ENCODE measurements around the gene MLF1. TPM values are rescaled to one million over a fixed set of nuclear protein-coding genes. Genes with fewer than 3 reads are reported as not detected.

MLF1 gene
- total RNA-seq, 1 experiment from 2014 or later: 20.4 TPM

- Histone ChIP-seq H2BK120ac (ENCODE audit: low read depth, low read length, poor library complexity, severe bottlenecking) (no peak overlapping the region), H4K5ac (ENCODE audit: insufficient read length, low read depth, low read length) (no peak overlapping the region), H2BK15ac (ENCODE audit: low read depth, low read length) (no peak overlapping the region), H3K9me3 (ENCODE audit: control insufficient read depth, low read depth, low read length) (no peaks in the 10 kb centered on the region), H3T11ph (ENCODE audit: low read length) (no peak overlapping the region), H3K56ac (ENCODE audit: insufficient read length, low read depth, low read length) (no peak overlapping the region), H3K18ac (ENCODE audit: insufficient read length, low read depth, low read length) (no peak overlapping the region), H3K14ac (ENCODE audit: insufficient read depth, low read length) (no peak overlapping the region), H4K91ac (ENCODE audit: insufficient read length, low read depth, low read length) (no peak overlapping the region), H2BK20ac (ENCODE audit: low read depth, low read length, poor library complexity, severe bottlenecking) (no peak overlapping the region), H3K79me2 (ENCODE audit: insufficient read depth, low read length) (no peaks in the 10 kb centered on the region), H3K79me1 (ENCODE audit: insufficient read depth, low read depth, low read length, poor library complexity, severe bottlenecking) (no peaks in the 10 kb centered on the region), H3K23ac (ENCODE audit: insufficient read length, low read depth, low read length) (no peak overlapping the region), H2AK5ac (ENCODE audit: insufficient read length, low read length) (no peak overlapping the region), H4K20me1 (ENCODE audit: control insufficient read depth, insufficient read depth, insufficient read length) (no peaks in the 10 kb centered on the region), H2BK12ac (ENCODE audit: insufficient read length, low read depth, low read length) (no peak overlapping the region), H3K4me2 (ENCODE audit: insufficient read depth, insufficient read length, low read length) (no peak overlapping the region), H2BK5ac (ENCODE audit: insufficient read length, low read length) (no peak overlapping the region), H3K27me3 (ENCODE audit: insufficient read depth, low read length) (no peaks in the 10 kb centered on the region), H3K4ac (ENCODE audit: low read depth, low read length) (no peak overlapping the region), H2AFZ (ENCODE audit: low read length) (no peak overlapping the region), H3K4me1 (ENCODE audit: insufficient read depth, low read length) (no peaks in the 10 kb centered on the region; the same call in 1 of the 2 replicates), H4K8ac (replicated peaks; ENCODE audit: insufficient read length, low read depth, low read length) (no peak overlapping the region), H3K27ac (ENCODE audit: insufficient read length, low read depth, low read length) (no peak overlapping the region), H3K23me2 (ENCODE audit: insufficient read length, low read depth, low read length, poor library complexity, severe bottlenecking) (no peaks in the 10 kb centered on the region), H3K9ac (ENCODE audit: extremely low read depth, insufficient read length, low read length) (no peak overlapping the region)
- DNase-seq: no peak
- H3K27ac Mint-ChIP-seq: no peak overlapping the region
- no peak for TF ChIP-seq CTCF (conservative IDR thresholded peaks at IDR 0.05)
- peaks cover 14 to 21% of the 10 kb centered on the region in 2 experiments for H3K4me1 Mint-ChIP-seq
- 0 out of 2 replicates have a peak, but pooled peaks cover 1% of the 10 kb centered on the region for H3K27me3 Mint-ChIP-seq (ENCODE audit: low read depth)
- H3K36me3 Mint-ChIP-seq (ENCODE audit: insufficient read depth in 1 of 3, low read depth in 3 of 3): peaks cover 10 to 22% (median 15%) of the 10 kb centered on the region in 3 experiments
- H3K9me3 Mint-ChIP-seq: peaks cover 17% of the 10 kb centered on the region in 2 experiments
- no peak overlapping the region for H3K4me3 Mint-ChIP-seq
Measured at GRCh38 chr3:158631981-158632380, 61.0 kb downstream of the MLF1 start.
